OCI-LY7 (cell line): ENCODE data around the gene COX17. TPM values are rescaled to one million over a fixed set of nuclear protein-coding genes. Genes with fewer than 3 reads are reported as not detected.

Experiments
- BruUV-seq: library from RNA; stranded (reverse); fragments of 400-500 nt; replicated peaks from 2 replicates; lab custom pipeline; 2021; lab: Mats Ljungman, UMichigan
- CTCF ChIA-PET: fragments of 300-600 bp; sonication (Branson Sonifier 250); formaldehyde crosslinking; loops from one replicate; lab custom pipeline; 2022; ENCODE audit warnings: antibody characterized with exemption; ENCODE audit not compliant: unreplicated experiment; lab: Charles Lee
- POLR2A ChIA-PET: fragments of 300-600 bp; sonication (Branson Sonifier 250); formaldehyde crosslinking; loops from one replicate; lab custom pipeline; 2022; ENCODE audit warnings: antibody characterized with exemption; lab: Charles Lee
- DNase-seq: peaks from one replicate; pipeline ENCODE4 v3.0.0-alpha.2; 2015; ENCODE audit warnings: low spot score
- H2AFZ ChIP-seq: fragments of 200-600 bp; sonication (generic), shearing (Covaris generic); 2 replicates; pipeline ENCODE4 v1.6.1; 2014; ENCODE audit warnings: mild to moderate bottlenecking, antibody characterized with exemption, low read length, moderate library complexity
- H3K27ac ChIP-seq: fragments of 200-600 bp; sonication (generic); 2 replicates; pipeline ENCODE4 v1.5.1; 2014; ENCODE audit warnings: mixed run types, low read depth, mild to moderate bottlenecking, moderate library complexity, low read length, inconsistent platforms; ENCODE audit not compliant: poor library complexity, severe bottlenecking
- H3K36me3 ChIP-seq: fragments of 200-600 bp; sonication (generic); 2 replicates; pipeline ENCODE4 v1.6.1; 2014; ENCODE audit warnings: mild to moderate bottlenecking, antibody characterized with exemption, low read length, moderate library complexity, mixed read lengths; ENCODE audit not compliant: insufficient read depth
- H3K4me1 ChIP-seq: fragments of 200-600 bp; sonication (generic); 2 replicates; pipeline ENCODE4 v1.5.1; 2014; ENCODE audit warnings: mild to moderate bottlenecking, low read length; ENCODE audit not compliant: insufficient read depth, poor library complexity, severe bottlenecking
- H3K4me2 ChIP-seq: fragments of 200-600 bp; sonication (generic); 2 replicates; pipeline ENCODE4 v1.6.1; 2014; ENCODE audit warnings: mild to moderate bottlenecking, low read length
- H3K4me3 ChIP-seq: fragments of 200-600 bp; sonication (generic); 2 replicates; pipeline ENCODE4 v1.5.1; 2014; ENCODE audit warnings: mild to moderate bottlenecking, low read depth, low read length; ENCODE audit not compliant: poor library complexity, severe bottlenecking
- H3K79me2 ChIP-seq: fragments of 200-600 bp; sonication (generic); 2 replicates; pipeline ENCODE4 v1.6.1; 2016; ENCODE audit warnings: low read depth, mild to moderate bottlenecking, low read length, moderate library complexity, mixed read lengths; ENCODE audit not compliant: insufficient read depth
- H3K9me2 ChIP-seq: fragments of 200-600 bp; sonication (generic); 2 replicates; pipeline ENCODE4 v1.6.1; 2016; ENCODE audit warnings: mild to moderate bottlenecking, low read length, mixed read lengths; ENCODE audit not compliant: insufficient read depth
- H3K9me3 ChIP-seq: fragments of 200-600 bp; sonication (generic); 2 replicates; pipeline ENCODE4 v1.6.1; 2014; ENCODE audit warnings: mild to moderate bottlenecking, mixed run types, low read length, mixed read lengths
- H4K20me1 ChIP-seq: fragments of 200-600 bp; sonication (generic); 2 replicates; pipeline ENCODE4 v1.6.1; 2014; ENCODE audit warnings: mild to moderate bottlenecking, antibody characterized with exemption, low read length, moderate library complexity, mixed read lengths; ENCODE audit not compliant: insufficient read depth
- CTCF ChIP-seq: fragments of 200-600 bp; sonication (generic); conservative IDR thresholded peaks from 2 replicates; pipeline ENCODE4 v1.5.1; 2014; ENCODE audit warnings: mild to moderate bottlenecking, antibody characterized with exemption, low read length, moderate library complexity, mixed read lengths
- EZH2phosphoT487 ChIP-seq: fragments of 200-600 bp; sonication (generic); IDR thresholded peaks from 2 replicates; pipeline ENCODE4 v1.6.1; 2018; ENCODE audit warnings: low read depth, borderline replicate concordance, mild to moderate bottlenecking, mixed run types, antibody characterized with exemption, low read length, moderate library complexity, mixed read lengths
- intact Hi-C: fragments of 100-400 bp; cut with micrococcal nuclease; formaldehyde crosslinking; loops from one replicate; pipeline ENCODE4 v1.10.0; 2022; ENCODE audit not compliant: unreplicated experiment
- total RNA-seq, 2 experiments: library from RNA; depleted of rRNA in 1 of 2; stranded (reverse); fragments of >200 nt in 1 of 2; shearing (Covaris generic) in 1 of 2; gene quantifications; 2 replicates each; pipeline ENCODE4 v1.2.3, GENCODE V29; 2014 to 2022

The COX17 gene
- total RNA-seq, 2 experiments from 2014 or later: 77.3 to 80.0 TPM

DNA sequence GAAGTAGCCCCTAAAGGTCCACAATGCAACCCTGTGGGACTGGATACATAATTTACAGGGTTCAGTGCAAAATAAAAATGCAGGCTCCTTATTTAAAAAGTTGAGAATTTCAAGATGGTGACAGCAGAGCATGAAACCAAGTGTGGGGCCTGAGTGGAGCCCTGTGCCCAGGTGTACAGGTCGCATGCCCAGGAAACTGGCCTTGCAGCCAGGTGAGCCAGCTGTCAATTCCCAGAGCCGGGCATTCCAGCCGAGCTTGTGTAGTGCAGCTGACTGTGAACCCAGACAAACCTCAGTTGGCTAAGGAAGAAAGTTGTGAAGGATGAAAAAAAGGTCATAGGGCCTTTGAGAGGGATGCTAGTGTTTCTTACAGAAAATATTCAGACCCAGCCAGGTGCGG lies 44.4 kb downstream of the COX17 start:
- Histone ChIP-seq H3K27ac (no peak overlapping the region), H3K4me3 (no peak overlapping the region), H3K36me3 (no peaks in the 10 kb centered on the region), H4K20me1 (no peaks in the 10 kb centered on the region), H3K9me3 (no peaks in the 10 kb centered on the region), H3K4me1 (no peaks in the 10 kb centered on the region), H3K79me2 (no peaks in the 10 kb centered on the region), H3K9me2 (no peaks in the 10 kb centered on the region), H2AFZ (no peak overlapping the region), H3K4me2 (no peak overlapping the region)
- no peak for DNase-seq
- ChIA-PET POLR2A (no interaction called here), CTCF (no interaction called here)
- intact Hi-C loops: no loop called here
- TF ChIP-seq EZH2phosphoT487: no peak
- no peak for TF ChIP-seq CTCF
- BruUV-seq: no TSS peak

- no peaks in the 10 kb centered on the region for H3K4me1 ChIP-seq
- intact Hi-C loops: no loop called here
- CTCF ChIA-PET: no interaction called here
- no TSS peak for BruUV-seq
- H3K36me3 ChIP-seq: no peaks in the 10 kb centered on the region
- H3K4me3 ChIP-seq: no peak overlapping the region
- no peaks in the 10 kb centered on the region for H3K9me3 ChIP-seq
- TF ChIP-seq CTCF (no peak), EZH2phosphoT487 (no peak)
- no peak overlapping the region for H3K27ac ChIP-seq
- no peaks in the 10 kb centered on the region for H4K20me1 ChIP-seq
- no peak for DNase-seq
- POLR2A ChIA-PET: interaction anchor here (0.7 kb wide), 1 partner anchor 29 kb away, joined by 3 read pairs; no protein-coding TSS in a partner anchor
- no peak overlapping the region for H3K4me2 ChIP-seq
- H2AFZ ChIP-seq: no peak overlapping the region
- no peaks in the 10 kb centered on the region for H3K9me2 ChIP-seq
- no peaks in the 10 kb centered on the region for H3K79me2 ChIP-seq
Observed at GRCh38 chr3:119632216-119632615, 45.0 kb downstream of the COX17 start.

DNA sequence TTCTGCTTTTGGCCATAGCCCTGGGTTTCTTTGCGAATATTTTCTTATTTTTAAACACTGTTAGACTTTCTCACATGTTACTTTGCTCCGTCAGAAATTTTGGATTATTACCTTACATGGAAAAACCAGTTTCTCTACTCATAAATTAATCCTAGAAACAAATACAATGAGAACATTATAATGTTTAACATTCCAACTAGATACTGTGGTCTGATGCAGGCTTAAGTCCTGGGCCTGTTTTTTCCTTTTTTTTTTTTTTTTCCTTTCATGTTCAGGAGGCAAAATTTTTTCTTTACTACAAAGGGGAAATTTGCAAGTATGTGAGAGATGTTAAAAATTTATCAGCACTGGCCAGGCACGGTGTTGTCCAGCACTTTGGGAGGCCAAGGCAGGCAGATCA lies 45.7 kb downstream of the COX17 start:
- Histone ChIP-seq H3K27ac (no peak overlapping the region), H3K4me2 (no peak overlapping the region), H3K9me3 (no peaks in the 10 kb centered on the region), H3K9me2 (no peaks in the 10 kb centered on the region), H3K4me3 (no peak overlapping the region), H2AFZ (no peak overlapping the region), H3K79me2 (no peaks in the 10 kb centered on the region), H3K36me3 (no peaks in the 10 kb centered on the region), H4K20me1 (no peaks in the 10 kb centered on the region), H3K4me1 (no peaks in the 10 kb centered on the region)
- DNase-seq: no peak
- POLR2A ChIA-PET: interaction anchor here (0.6 to 0.7 kb wide), 2 partner anchors 28 to 748 kb away, joined by 3 read pairs; no protein-coding TSS in a partner anchor
- CTCF ChIA-PET: no interaction called here
- BruUV-seq: no TSS peak
- intact Hi-C loops: no loop called here
- TF ChIP-seq EZH2phosphoT487: no peak
- no peak for TF ChIP-seq CTCF
